Tibial artery (tissue), 4 donors: Measurements from ENCODE around the gene HNRNPL.

Source experiments
- DNase-seq, 2 donors: peaks; one replicate each; pipeline ENCODE4 v3.0.0-alpha.2; 2019
- H3K27ac ChIP-seq, 2 donors: fragments of 200-600 bp; sonication (generic) in 1 of 2; 1 replicate in 1 of 2; 2 replicates in 1 of 2; pipeline ENCODE4 v1.5.1; 2018 to 2019; ENCODE audit warnings: mild to moderate bottlenecking in 1 of 2
- H3K27me3 ChIP-seq, 2 donors: fragments of 200-600 bp; sonication (generic) in 1 of 2; one replicate each; pipeline versions ENCODE4 v1.5.1 to v1.6.0; 2016 to 2019
- H3K36me3 ChIP-seq, 3 donors: fragments of 200-600 bp; sonication (generic) in 2 of 3; one replicate each; pipeline ENCODE4 v1.5.1; 2016 to 2019; ENCODE audit warnings: mild to moderate bottlenecking in 2 of 3
- H3K4me1 ChIP-seq, 4 donors: fragments of 200-600 bp; sonication (generic) in 2 of 4; 1 replicate in 3 of 4; 2 replicates in 1 of 4; pipeline ENCODE4 v1.5.1; 2016 to 2019
- H3K4me3 ChIP-seq, 2 donors: fragments of 200-600 bp; sonication (generic) in 1 of 2; 1 replicate in 1 of 2; 2 replicates in 1 of 2; pipeline ENCODE4 v1.5.1; 2018 to 2019; ENCODE audit warnings: mild to moderate bottlenecking in 2 of 2
- H3K9me3 ChIP-seq, 3 donors: fragments of 200-600 bp; sonication (generic) in 1 of 3; one replicate each; pipeline ENCODE4 v1.5.1; 2016 to 2019
- intact Hi-C: fragments of 100-400 bp; cut with DNase I; formaldehyde crosslinking; loops from one replicate; pipeline ENCODE4 v1.15.0; 2023; ENCODE audit warnings: low total_unique reads
- TF ChIP-seq, protein P1 (sequence below), 2 experiments: fragments of 200-600 bp in 1 of 2; fragments of 450-650 bp in 1 of 2; IDR thresholded peaks; one replicate each; pipeline ENCODE4 v1.5.1; 2017 to 2019; ENCODE audit warnings: antibody characterized with exemption in 2 of 2, mild to moderate bottlenecking in 1 of 2, moderate library complexity in 1 of 2

The HNRNPL gene

DNA sequence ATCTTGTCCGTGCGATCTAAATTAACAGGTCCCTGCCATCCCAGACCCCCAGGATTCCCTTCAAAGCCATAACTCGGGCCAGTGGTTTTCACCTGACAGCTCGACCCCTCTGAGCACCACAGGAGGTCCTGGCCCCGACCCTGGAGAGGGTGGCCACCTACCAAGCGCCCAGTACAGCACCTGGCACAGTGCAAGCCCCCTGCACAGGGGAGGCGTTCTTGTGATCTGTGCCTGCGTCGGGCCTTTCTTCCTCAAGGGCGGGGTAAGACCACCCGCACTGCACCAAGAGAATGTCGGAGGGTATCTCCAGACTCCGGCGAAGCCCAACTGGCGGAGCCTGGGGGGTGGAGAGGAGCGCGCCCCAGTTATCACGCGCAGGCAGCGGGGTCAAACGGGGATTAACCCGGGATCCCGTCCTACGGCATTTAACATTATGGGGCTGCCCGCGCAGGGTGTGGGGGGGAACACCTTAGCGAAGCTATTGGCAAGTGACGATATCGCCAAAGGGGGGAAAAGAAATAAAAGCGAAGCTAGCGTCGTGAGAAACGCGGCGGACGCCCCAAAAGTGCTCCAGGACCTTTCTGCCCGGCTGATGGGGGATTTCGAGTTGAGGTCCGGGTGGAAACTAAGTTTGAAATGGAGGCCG is 1.3 kb upstream of the HNRNPL start:
- Histone ChIP-seq H3K27ac (peak overlapping the region; percentile 91 to 97), H3K36me3 (peaks cover 15 to 20% (median 15%) of the 10 kb centered on the region in 3 donors), H3K9me3 (no peaks in the 10 kb centered on the region), H3K4me3 (peak overlapping the region; percentile 58 to 77), H3K4me1 (peaks cover 0 to 48% (median 35%) of the 10 kb centered on the region in 4 donors), H3K27me3 (no peaks in the 10 kb centered on the region)
- peak in 1 of 2 donors; percentile 75 for DNase-seq
- intact Hi-C loops: loop anchor here (2.0 kb wide), 1 partner anchor 202 kb away; no protein-coding TSS in a partner anchor
- TF ChIP-seq, protein P1, sequence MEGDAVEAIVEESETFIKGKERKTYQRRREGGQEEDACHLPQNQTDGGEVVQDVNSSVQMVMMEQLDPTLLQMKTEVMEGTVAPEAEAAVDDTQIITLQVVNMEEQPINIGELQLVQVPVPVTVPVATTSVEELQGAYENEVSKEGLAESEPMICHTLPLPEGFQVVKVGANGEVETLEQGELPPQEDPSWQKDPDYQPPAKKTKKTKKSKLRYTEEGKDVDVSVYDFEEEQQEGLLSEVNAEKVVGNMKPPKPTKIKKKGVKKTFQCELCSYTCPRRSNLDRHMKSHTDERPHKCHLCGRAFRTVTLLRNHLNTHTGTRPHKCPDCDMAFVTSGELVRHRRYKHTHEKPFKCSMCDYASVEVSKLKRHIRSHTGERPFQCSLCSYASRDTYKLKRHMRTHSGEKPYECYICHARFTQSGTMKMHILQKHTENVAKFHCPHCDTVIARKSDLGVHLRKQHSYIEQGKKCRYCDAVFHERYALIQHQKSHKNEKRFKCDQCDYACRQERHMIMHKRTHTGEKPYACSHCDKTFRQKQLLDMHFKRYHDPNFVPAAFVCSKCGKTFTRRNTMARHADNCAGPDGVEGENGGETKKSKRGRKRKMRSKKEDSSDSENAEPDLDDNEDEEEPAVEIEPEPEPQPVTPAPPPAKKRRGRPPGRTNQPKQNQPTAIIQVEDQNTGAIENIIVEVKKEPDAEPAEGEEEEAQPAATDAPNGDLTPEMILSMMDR (IDR thresholded peaks at IDR 0.05): no peak

DNA sequence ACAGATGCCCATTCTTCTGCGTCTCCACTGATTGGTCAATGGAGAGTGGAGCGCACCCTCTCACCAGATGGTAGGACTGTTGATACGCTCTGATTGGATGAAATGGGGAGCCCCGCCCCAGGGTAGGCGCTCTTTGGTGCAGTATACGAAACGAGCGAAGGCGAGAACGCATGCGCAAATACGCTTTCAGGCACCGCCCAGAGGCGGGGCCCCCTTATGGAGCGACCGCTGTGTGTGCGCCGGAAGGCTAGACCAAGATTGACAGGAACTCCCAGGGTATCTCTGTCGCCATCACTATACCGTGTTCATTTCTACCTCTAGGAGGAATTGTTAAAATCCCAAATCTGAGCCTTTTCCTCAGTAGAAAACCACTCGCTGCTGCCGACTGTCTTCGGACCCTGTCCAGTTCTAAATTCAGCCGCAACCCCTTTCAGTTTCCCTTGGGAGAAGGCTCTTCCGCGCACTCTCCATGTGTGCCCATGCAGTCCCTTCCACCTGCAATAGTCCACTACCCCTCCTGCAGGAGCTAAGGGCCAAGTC is 720 bp upstream of the HNRNPL start:
- Histone ChIP-seq H3K4me3 (peak overlapping the region; percentile 58 to 77), H3K36me3 (peaks cover 21 to 26% (median 21%) of the 10 kb centered on the region in 3 donors), H3K27me3 (no peaks in the 10 kb centered on the region), H3K9me3 (no peaks in the 10 kb centered on the region), H3K4me1 (peaks cover 0 to 51% (median 38%) of the 10 kb centered on the region in 4 donors), H3K27ac (peak overlapping the region; percentile 91 to 97)
- TF ChIP-seq, protein P1 (IDR thresholded peaks at IDR 0.05): peak; percentile 37 to 54
- intact Hi-C loops: loop anchor here (2.0 kb wide), 1 partner anchor 202 kb away; no protein-coding TSS in a partner anchor
- DNase-seq: peak in 1 of 2 donors; percentile 100

DNA sequence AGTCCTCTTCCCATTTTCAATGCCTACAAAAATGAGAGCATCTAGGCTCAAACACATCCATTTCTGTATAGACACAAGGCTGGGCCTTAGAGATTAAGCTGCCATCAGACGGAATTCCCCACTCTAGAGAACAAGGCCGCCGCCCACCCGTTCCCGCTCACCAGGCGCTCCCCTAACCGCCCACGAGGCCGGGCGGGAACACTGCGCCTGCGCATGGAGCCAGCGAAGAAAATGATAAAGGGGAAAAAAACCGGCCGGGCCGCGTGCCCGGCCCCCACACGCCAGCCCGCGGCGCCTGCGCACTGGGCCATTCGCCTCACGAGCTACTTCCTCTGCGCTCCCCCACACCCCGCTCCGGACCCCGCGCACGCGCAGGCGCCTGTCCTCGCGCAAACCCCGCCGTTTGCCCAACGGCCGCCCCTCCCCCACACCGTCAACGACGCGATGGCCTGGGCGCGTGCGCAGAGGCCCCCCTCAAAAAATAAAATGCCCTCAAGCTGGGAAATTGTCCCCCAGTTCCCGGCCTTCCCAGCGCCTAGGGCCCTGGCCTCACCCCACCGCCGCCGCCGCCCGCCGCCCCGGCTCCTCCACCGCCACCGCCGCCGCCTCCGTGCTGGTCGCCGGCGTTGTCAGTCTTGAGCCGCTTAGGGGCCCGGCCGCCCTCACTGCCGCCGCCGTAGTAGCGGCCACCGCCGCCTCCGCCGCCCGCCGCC is 483 bp downstream of the HNRNPL start:
- peaks cover 33 to 38% (median 33%) of the 10 kb centered on the region in 3 donors for H3K36me3 ChIP-seq
- TF ChIP-seq, protein P1 (IDR thresholded peaks at IDR 0.05): peak in 1 of 2 experiments; percentile 12
- H3K9me3 ChIP-seq: no peaks in the 10 kb centered on the region
- peak overlapping the region; percentile 98 to 100 for H3K27ac ChIP-seq
- H3K27me3 ChIP-seq: no peaks in the 10 kb centered on the region
- intact Hi-C loops: loop anchor here (2.0 kb wide), 1 partner anchor 51 kb away; no protein-coding TSS in a partner anchor
- peak; percentile 94 to 98 for DNase-seq
- peaks cover 0 to 57% (median 39%) of the 10 kb centered on the region in 4 donors for H3K4me1 ChIP-seq
- peak overlapping the region; percentile 92 to 95 for H3K4me3 ChIP-seq

DNA sequence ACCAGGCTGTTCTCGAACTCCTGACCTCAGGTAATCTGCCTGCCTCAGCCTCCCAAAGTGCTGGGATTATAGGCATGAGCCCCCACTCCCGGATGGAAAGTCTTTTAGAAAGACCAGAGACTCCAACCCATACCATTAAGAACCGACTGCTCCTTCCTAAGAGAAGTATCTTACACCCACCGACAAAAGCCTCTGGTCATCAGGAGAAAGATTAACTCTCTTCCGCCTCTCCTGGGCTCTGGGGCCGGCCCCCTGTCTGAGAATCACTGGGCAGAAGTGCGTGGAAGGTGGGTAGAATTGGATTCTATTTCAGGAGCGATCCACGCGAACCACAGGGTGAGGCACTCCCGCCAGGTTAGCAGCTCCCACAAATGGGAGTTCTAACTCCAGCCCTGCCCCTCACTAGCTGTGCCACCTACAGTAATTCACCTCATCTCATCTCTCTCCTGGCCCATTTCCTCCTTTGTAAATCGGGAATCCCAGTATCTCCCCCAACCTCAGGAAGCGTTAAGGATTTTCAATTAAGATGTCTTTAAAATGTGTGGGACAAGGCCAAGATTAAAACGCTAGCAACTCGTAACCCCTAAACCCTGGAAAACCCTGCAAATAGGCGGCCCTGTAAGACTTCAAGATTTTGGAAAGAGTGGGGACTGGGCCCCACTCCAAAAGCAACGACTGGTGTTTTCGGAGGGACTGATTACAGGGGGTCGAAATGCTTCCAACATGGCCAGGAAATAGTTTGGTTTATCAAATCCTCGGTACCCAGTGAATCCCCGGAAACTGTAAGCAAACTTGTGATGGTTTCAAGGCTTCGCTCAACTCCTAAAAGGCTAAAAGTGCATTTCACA is 1.3 kb downstream of the HNRNPL start:
- Histone ChIP-seq H3K27me3 (no peaks in the 10 kb centered on the region), H3K4me3 (peak overlapping the region; percentile 92 to 95), H3K27ac (peak overlapping the region; percentile 98 to 100), H3K4me1 (peaks cover 0 to 60% (median 39%) of the 10 kb centered on the region in 4 donors), H3K36me3 (peaks cover 41 to 45% (median 41%) of the 10 kb centered on the region in 3 donors), H3K9me3 (no peaks in the 10 kb centered on the region)
- intact Hi-C loops: loop anchor here (2.0 kb wide), 1 partner anchor 52 kb away; no protein-coding TSS in a partner anchor
- TF ChIP-seq, protein P1 (IDR thresholded peaks at IDR 0.05): no peak
- DNase-seq: no peak

DNA sequence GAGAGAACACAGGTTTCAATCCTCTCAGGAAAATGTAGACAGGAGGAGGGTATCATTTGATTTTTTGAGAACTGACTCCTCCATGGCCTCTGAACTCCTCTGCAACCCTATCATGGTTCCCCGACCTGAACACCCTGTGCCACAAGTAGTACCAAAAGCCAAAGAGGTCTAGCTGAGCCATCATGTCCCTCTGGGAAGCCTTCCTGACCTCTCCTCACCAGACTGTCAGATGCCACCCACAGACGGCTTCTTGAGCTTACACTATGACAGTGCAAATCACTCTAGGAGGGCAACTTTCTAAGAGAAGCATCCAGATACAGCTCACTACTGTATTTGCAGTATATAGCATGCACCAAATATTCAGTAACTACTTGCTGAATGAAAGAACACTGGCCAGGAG is 3.7 kb downstream of the HNRNPL start:
- intact Hi-C loops: no loop called here
- TF ChIP-seq, protein P1 (IDR thresholded peaks at IDR 0.05): no peak
- Histone ChIP-seq H3K27ac (no peak overlapping the region), H3K9me3 (no peaks in the 10 kb centered on the region), H3K4me1 (peaks cover 0 to 50% (median 29%) of the 10 kb centered on the region in 4 donors), H3K4me3 (no peak overlapping the region), H3K27me3 (no peaks in the 10 kb centered on the region), H3K36me3 (peaks cover 65 to 70% (median 65%) of the 10 kb centered on the region in 3 donors)
- no peak for DNase-seq
